HepG2 (cell line): Measurements from ENCODE around the gene NRSN2. TPM values are rescaled to one million over a fixed set of nuclear protein-coding genes. Genes with fewer than 3 reads are reported as not detected.
A peak's percentile ranks its signal among the peaks of the same experiment; 100 is the strongest.

Experiments used
- CCDC6 ChIP-seq: sonication (generic); formaldehyde crosslinking; IDR thresholded peaks from 2 replicates; pipeline ENCODE4 v1.8.1; 2022; ENCODE audit warnings: mild to moderate bottlenecking, missing genetic modification reagents, moderate library complexity
- DRAP1 ChIP-seq: IDR thresholded peaks from 2 replicates; pipeline ENCODE4 v1.6.1; 2016; ENCODE audit warnings: missing genetic modification reagents, missing compliant biosample characterization
- HNRNPK ChIP-seq: fragments of 200-400 bp; formaldehyde crosslinking; IDR thresholded peaks from 2 replicates; pipeline ENCODE4 v1.6.1; 2018; ENCODE audit warnings: low read length, low read depth, moderate library complexity, mild to moderate bottlenecking; ENCODE audit not compliant: poor library complexity, severe bottlenecking
- HOXA9 ChIP-seq: sonication (generic); formaldehyde crosslinking; IDR thresholded peaks from 2 replicates; pipeline ENCODE4 v1.8.1; 2022; ENCODE audit warnings: missing genetic modification reagents, mild to moderate bottlenecking, moderate library complexity, borderline replicate concordance
- KAT8 ChIP-seq: IDR thresholded peaks from 2 replicates; pipeline ENCODE4 v1.6.1; 2016; ENCODE audit warnings: missing genetic modification reagents, missing compliant biosample characterization
- KLF12 ChIP-seq: sonication (generic); formaldehyde crosslinking; IDR thresholded peaks from 2 replicates; pipeline ENCODE4 v1.4.0; 2020; ENCODE audit warnings: missing genetic modification reagents, borderline replicate concordance
- PAWR ChIP-seq: sonication (generic); formaldehyde crosslinking; IDR thresholded peaks from 2 replicates; pipeline ENCODE4 v1.4.0; 2020; ENCODE audit warnings: missing genetic modification reagents, mild to moderate bottlenecking, borderline replicate concordance
- RFXAP ChIP-seq: sonication (generic); formaldehyde crosslinking; IDR thresholded peaks from 2 replicates; pipeline ENCODE4 v1.4.0; 2020; ENCODE audit warnings: missing genetic modification reagents, borderline replicate concordance
- SMAD3 ChIP-seq: sonication (generic); formaldehyde crosslinking; IDR thresholded peaks from 2 replicates; pipeline ENCODE4 v1.4.0; 2020; ENCODE audit warnings: missing genetic modification reagents
- SOX5 ChIP-seq: IDR thresholded peaks from 2 replicates; pipeline ENCODE4 v1.6.1; 2016; ENCODE audit warnings: borderline replicate concordance
- TERF1 ChIP-seq: sonication (generic); formaldehyde crosslinking; IDR thresholded peaks from 2 replicates; pipeline ENCODE4 v1.8.0; 2022; ENCODE audit warnings: mild to moderate bottlenecking, missing genetic modification reagents, moderate library complexity
- WIZ ChIP-seq: sonication (generic); formaldehyde crosslinking; IDR thresholded peaks from 2 replicates; pipeline ENCODE4 v1.5.1; 2020; ENCODE audit warnings: mild to moderate bottlenecking, missing genetic modification reagents
- ZBTB14 ChIP-seq: sonication (generic); formaldehyde crosslinking; IDR thresholded peaks from 2 replicates; pipeline ENCODE4 v1.4.0; 2020; ENCODE audit warnings: missing genetic modification reagents
- ZFP62 ChIP-seq: sonication (generic); formaldehyde crosslinking; IDR thresholded peaks from 2 replicates; pipeline ENCODE4 v1.4.0; 2020; ENCODE audit warnings: missing genetic modification reagents
- ZNF160 ChIP-seq: sonication (generic); formaldehyde crosslinking; IDR thresholded peaks from 2 replicates; pipeline ENCODE4 v1.8.0; 2022; ENCODE audit warnings: mild to moderate bottlenecking, inconsistent platforms, missing genetic modification reagents
- ZNF234 ChIP-seq: sonication (generic); formaldehyde crosslinking; conservative IDR thresholded peaks from 2 replicates; pipeline ENCODE4 v1.5.1; 2020; ENCODE audit warnings: mild to moderate bottlenecking, missing genetic modification reagents
- ZNF292 ChIP-seq: sonication (generic); formaldehyde crosslinking; IDR thresholded peaks from 2 replicates; pipeline ENCODE4 v1.8.1; 2022; ENCODE audit warnings: mild to moderate bottlenecking, low read depth, missing genetic modification reagents, borderline replicate concordance
- ZNF354B ChIP-seq: sonication (generic); formaldehyde crosslinking; IDR thresholded peaks from 2 replicates; pipeline ENCODE4 v1.8.0; 2022; ENCODE audit warnings: mild to moderate bottlenecking, missing genetic modification reagents
- ZNF577 ChIP-seq: sonication (generic); formaldehyde crosslinking; IDR thresholded peaks from 2 replicates; pipeline ENCODE4 v1.4.0; 2020; ENCODE audit warnings: mild to moderate bottlenecking, low read depth, missing genetic modification reagents, borderline replicate concordance
- ZSCAN5A ChIP-seq: sonication (generic); formaldehyde crosslinking; IDR thresholded peaks from 2 replicates; pipeline ENCODE4 v1.8.0; 2022; ENCODE audit warnings: mild to moderate bottlenecking, missing genetic modification reagents, borderline replicate concordance
- ZXDC ChIP-seq: sonication (generic); formaldehyde crosslinking; IDR thresholded peaks from 2 replicates; pipeline ENCODE4 v1.5.0; 2020; ENCODE audit warnings: mild to moderate bottlenecking, missing genetic modification reagents
- polyA plus RNA-seq, 8 experiments: library from polyadenylated mRNA; depleted of rRNA in 3 of 8; stranded (reverse) in 7 of 8; unstranded in 1 of 8; fragments of >200 nt; fragmentation: Illumina TruSeq in 4 of 8; extraction: Trizol in 4 of 8; gene quantifications; 2 replicates each; pipeline versions ENCODE4 v1.2.1 to v1.2.3, GENCODE V29; 2011 to 2016; ENCODE audit warnings: low read depth in 4 of 8, missing spikeins in 1 of 8, mixed read lengths in 1 of 8; ENCODE audit not compliant: insufficient read depth in 1 of 8
- total RNA-seq, 5 experiments: library from RNA; depleted of rRNA; stranded (reverse); fragments of >200 nt; fragmentation: Illumina TruSeq; extraction: Trizol; gene quantifications; 2 replicates each; pipeline ENCODE4 v1.2.3, GENCODE V29; 2016; ENCODE audit warnings: low read depth in 1 of 5

The NRSN2 gene
- total and polyA plus RNA-seq, 2 of the 13 experiments (the other 11 are each of a cell fraction or from before 2014, with no cell fraction given), result 32.3 to 49.4 TPM

GRCh38 chr20:346640-347316, at the start of gene NRSN2 (continued):
- peak; percentile 52; the same call in 1 of the 2 replicates for TF ChIP-seq KAT8 (CRISPR knock-in tag)
- peak; percentile 65; the same call in 1 of the 2 replicates for TF ChIP-seq KLF12 (CRISPR knock-in tag)
- peak; percentile 37 for TF ChIP-seq CCDC6 (CRISPR knock-in tag)
- peak; percentile 8; the same call in 1 of the 2 replicates for TF ChIP-seq SMAD3 (CRISPR knock-in tag)
- TF ChIP-seq ZNF292 (CRISPR knock-in tag), result no peak
- 0 out of 2 replicates have a peak, but pooled peaks have one; percentile 83 for TF ChIP-seq ZSCAN5A (CRISPR knock-in tag)
- TF ChIP-seq ZXDC (CRISPR knock-in tag), result 0 out of 2 replicates have a peak, but pooled peaks have one; percentile 34
- TF ChIP-seq ZNF577 (CRISPR knock-in tag), result no peak
- peak; percentile 56; the same call in 1 of the 2 replicates for TF ChIP-seq DRAP1 (CRISPR knock-in tag)
- TF ChIP-seq PAWR (CRISPR knock-in tag), result 0 out of 2 replicates have a peak, but pooled peaks have one; percentile 18
- TF ChIP-seq ZFP62 (CRISPR knock-in tag), result no peak
- 0 out of 2 replicates have a peak, but pooled peaks have one; percentile 75 for TF ChIP-seq TERF1 (CRISPR knock-in tag)
- TF ChIP-seq HOXA9, result 0 out of 2 replicates have a peak, but pooled peaks have one; percentile 59
- TF ChIP-seq ZBTB14 (CRISPR knock-in tag), result no peak
- peak; percentile 51; the same call in 1 of the 2 replicates for TF ChIP-seq ZNF354B
- TF ChIP-seq ZNF160, result no peak
- TF ChIP-seq RFXAP, result no peak
- TF ChIP-seq SOX5 (CRISPR knock-in tag), result no peak
- peak; percentile 90 for TF ChIP-seq HNRNPK
- TF ChIP-seq ZNF234 (CRISPR knock-in tag), result peak; percentile 72; the same call in 1 of the 2 replicates
- peak; percentile 3; the same call in 1 of the 2 replicates for TF ChIP-seq WIZ (CRISPR knock-in tag)
